Activated T-cell treated with anti-CD3 and anti-CD28 coated beads, Interleukin-2, amount 50 U/mL, for 4 hours (primary cell): ENCODE data around the gene AACS. TPM values are rescaled to one million over a fixed set of nuclear protein-coding genes. Genes with fewer than 3 reads are reported as not detected.
"Not testable (repeated sequence)": the region's sequence is repeated elsewhere in the genome, so short reads cannot be mapped to it uniquely, and the experiment has no call there.

Source experiments
- ATAC-seq, 2 donors: fragments of 200-7000 bp; cut with Tn5 transposase; one replicate each; pipeline ENCODE4 v1.10.0; 2021
- DNase-seq: peaks from one replicate; pipeline ENCODE4 v3.0.0-alpha.2; 2020
- H3K27me3 Mint-ChIP-seq: one replicate; pipeline ENCODE4 v1.8.0; 2021; ENCODE audit warnings: low read depth, mixed read lengths
- H3K36me3 Mint-ChIP-seq: one replicate; pipeline ENCODE4 v1.8.0; 2022; ENCODE audit warnings: mixed read lengths; ENCODE audit not compliant: insufficient read depth
- H3K4me1 Mint-ChIP-seq: one replicate; pipeline ENCODE4 v1.8.0; 2021; ENCODE audit warnings: low read depth, mixed read lengths
- H3K4me3 Mint-ChIP-seq: one replicate; pipeline ENCODE4 v1.8.0; 2021; ENCODE audit warnings: mild to moderate bottlenecking, moderate library complexity, mixed read lengths
- H3K9me3 Mint-ChIP-seq: one replicate; pipeline ENCODE4 v1.8.0; 2021; ENCODE audit warnings: mixed read lengths
- total RNA-seq, 3 donors: library from RNA; stranded (reverse); gene quantifications; one replicate each; pipeline ENCODE4 v1.2.1, GENCODE V29; 2021

AACS gene
- total RNA-seq, 3 donors from 2014 or later, result 5.4 to 6.0 (median 5.5) TPM

DNA sequence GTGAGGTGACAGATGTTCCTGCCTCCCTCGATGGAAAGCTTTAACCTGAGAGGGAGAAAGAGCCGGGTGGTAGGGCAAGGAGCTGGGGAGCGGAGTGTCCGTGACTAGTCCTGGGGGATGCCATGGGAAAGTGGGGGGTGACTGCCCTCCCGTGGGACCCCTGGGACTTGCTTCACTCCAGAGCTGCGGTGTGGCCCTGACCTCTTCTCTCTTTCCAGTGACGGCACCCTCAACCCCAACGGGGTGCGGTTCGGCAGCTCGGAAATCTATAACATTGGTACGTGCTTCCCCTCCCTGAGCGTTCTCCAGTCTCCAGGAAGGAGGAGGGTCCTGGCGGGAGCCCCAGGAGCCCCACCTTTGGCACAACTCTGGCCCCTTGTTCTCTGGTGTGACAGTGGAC lies 69.3 kb downstream of the AACS start:
- ATAC-seq, result no peak
- Mint-ChIP-seq H3K9me3 (no peaks in the 10 kb centered on the region), H3K4me3 (no peak overlapping the region), H3K27me3 (no peaks in the 10 kb centered on the region), H3K36me3 (peaks cover 11% of the 10 kb centered on the region), H3K4me1 (no peaks in the 10 kb centered on the region)
- DNase-seq, result no peak

DNA sequence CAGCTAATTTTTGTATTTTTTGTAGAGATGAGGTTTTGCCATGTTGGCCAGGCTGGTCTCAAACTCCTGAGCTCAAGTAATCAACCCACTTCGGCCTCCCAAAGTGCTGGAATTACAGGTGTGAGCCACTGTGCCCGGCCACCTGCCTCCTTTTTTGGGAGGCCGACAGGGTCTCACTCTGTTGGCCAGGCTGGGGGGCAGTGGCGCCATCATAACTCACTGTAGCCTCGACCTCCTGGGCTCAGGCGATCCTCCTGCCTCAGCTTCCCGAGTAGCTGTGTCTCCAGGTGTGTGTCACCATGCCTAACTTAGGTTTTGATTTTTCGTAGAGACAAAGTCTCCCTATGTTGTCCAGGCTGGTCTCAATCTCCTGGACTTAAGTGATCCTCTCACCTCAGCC lies 70.7 kb downstream of the AACS start:
- DNase-seq (no peak), ATAC-seq (no peak)
- no peaks in the 10 kb centered on the region for H3K27me3 Mint-ChIP-seq
- H3K9me3 Mint-ChIP-seq, result no peaks in the 10 kb centered on the region
- peaks cover 7% of the 10 kb centered on the region for H3K36me3 Mint-ChIP-seq
- H3K4me1 Mint-ChIP-seq, result no peaks in the 10 kb centered on the region
- no peak overlapping the region for H3K4me3 Mint-ChIP-seq

DNA sequence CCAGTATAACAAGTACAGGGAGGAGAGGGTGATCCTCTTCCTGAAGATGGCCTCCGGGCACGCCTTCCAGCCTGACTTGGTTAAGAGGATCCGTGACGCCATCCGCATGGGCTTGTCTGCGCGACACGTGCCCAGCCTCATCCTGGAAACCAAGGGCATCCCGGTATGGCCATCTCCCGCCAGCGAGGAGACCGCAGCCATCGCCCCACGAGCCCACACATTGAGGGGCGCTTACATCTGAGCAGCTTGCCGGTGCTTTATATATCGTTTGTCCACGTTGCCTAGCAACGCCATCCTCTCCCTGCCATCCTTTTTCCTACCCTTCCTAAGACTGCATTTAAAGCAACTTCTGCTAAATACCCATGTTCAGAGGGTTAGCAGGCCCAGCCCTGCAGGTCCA lies 71.5 kb downstream of the AACS start:
- Mint-ChIP-seq H3K4me3 (no peak overlapping the region), H3K27me3 (no peaks in the 10 kb centered on the region), H3K4me1 (no peaks in the 10 kb centered on the region), H3K9me3 (no peaks in the 10 kb centered on the region), H3K36me3 (peaks cover 7% of the 10 kb centered on the region)
- DNase-seq (no peak), ATAC-seq (no peak)

DNA sequence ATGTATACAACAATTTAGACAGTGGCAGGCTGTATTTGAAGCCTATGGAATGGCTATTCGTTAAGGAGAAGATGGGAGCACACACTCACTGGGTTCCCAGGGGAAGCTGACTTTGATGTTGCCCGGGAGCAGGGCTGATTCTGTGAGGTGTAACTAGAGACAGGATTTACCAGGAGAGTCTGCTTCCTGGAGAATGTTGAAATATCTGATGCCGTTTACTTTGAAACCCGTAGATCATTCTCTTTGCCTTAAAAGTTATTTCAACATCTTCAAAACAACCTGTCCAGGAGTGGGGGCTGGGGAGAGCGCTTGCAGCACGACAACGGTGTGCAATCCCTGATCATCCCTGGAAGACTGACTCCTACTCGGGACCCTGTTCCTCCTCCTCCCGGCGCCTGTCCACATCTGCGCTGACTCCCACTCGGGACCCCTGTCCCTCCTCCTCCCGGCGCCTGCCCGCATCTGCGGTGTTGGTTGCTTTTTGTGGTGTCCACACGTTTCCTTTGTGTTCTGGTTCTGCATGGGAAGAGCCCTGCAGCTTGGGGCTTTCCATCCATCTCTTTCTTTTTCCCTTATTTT lies 72.6 kb downstream of the AACS start:
- Mint-ChIP-seq H3K36me3 (peaks cover 7% of the 10 kb centered on the region), H3K4me3 (no peak overlapping the region), H3K4me1 (no peaks in the 10 kb centered on the region), H3K9me3 (no peaks in the 10 kb centered on the region), H3K27me3 (no peaks in the 10 kb centered on the region)
- no peak for DNase-seq
- ATAC-seq, result no peak

DNA sequence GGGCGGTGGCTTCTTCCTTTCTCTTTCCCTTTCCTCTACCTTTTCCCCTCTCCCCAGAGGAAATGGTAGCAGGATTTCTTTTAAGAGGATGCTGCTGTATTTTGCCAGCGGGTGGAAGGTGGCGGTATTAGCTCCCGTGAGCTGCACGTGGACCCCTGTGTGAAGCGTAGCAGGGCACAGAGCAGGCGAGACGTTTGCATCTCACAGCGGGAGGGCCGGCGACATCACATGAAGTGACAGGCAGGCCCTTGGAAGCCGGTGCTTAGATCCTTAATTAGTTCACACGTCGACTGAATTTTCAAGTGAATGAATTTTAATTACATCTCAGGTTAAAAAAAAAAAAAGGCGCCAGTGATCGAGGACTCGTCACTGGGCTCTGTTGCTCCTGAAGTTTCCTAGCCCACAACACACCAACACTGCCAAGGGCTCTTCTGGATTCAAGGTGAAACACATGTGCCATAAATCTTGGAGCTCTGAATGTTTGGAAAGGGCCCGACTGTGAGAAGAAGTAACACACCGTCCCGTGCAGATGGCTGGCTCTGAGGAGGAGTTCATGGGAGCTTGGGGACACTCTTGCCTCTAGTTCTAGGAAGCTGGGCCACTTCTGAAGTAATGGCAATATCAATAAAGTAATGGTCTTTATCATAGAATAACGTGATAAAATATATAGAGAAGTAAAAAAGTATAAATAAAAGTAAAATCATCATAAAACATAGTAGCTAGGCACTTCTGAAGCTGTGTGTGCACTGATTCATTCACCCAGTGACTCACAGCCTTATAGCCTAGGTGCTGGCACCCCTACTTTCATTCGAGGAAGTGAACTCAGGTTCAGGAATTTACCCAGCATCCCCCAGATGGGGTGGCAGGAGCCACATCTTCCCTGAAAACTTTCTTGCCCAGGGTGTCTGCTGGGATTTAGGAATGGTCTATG lies 75.3 kb downstream of the AACS start:
- Mint-ChIP-seq H3K4me3 (no peak overlapping the region), H3K27me3 (no peaks in the 10 kb centered on the region), H3K36me3 (peaks cover 7% of the 10 kb centered on the region), H3K4me1 (no peaks in the 10 kb centered on the region), H3K9me3 (no peaks in the 10 kb centered on the region)
- DNase-seq (no peak), ATAC-seq (no peak)

DNA sequence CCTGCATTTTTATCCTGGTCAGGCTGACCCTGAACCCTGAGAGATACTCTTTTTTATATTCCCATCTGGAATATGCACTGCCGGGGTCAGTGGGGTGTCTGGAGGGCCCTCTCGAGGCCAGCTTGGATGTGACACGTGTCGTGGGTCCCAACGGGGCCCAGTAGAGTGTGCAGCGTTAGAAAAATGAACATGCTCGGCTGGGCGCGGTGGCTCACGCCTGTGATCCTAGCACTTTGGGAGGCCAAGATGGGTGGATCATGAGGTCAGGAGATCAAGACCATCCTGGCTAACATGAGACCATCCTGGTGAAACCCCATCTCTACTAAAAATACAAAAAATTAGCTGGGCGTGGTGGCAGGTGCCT lies 76.0 kb downstream of the AACS start:
- not testable (repeated sequence) for H3K27me3 Mint-ChIP-seq, H3K4me1 Mint-ChIP-seq, H3K36me3 Mint-ChIP-seq, H3K4me3 Mint-ChIP-seq, ATAC-seq, DNase-seq, H3K9me3 Mint-ChIP-seq

DNA sequence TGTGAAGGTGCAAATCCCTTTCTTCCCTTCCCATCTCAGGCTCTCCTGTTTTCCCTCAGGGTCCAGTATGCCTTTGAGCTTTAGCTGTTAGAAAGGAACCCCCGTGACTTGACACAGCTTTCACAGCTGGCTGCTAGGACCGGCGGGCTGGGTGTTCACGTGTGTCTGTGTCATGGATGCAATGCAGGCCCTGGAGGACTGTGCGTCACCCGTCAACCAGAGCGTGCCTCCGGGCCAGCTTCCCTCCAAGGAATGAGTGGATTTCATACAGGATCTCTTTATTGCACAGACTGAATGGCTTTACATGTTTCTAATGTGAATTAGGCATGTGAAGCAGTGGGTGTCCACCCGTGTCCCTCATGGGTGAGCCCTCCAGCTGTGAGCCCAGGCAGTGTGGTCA lies 77.4 kb downstream of the AACS start:
- no peaks in the 10 kb centered on the region for H3K36me3 Mint-ChIP-seq
- no peak overlapping the region for H3K4me3 Mint-ChIP-seq
- H3K9me3 Mint-ChIP-seq, result no peaks in the 10 kb centered on the region
- ATAC-seq, result no peak
- no peaks in the 10 kb centered on the region for H3K27me3 Mint-ChIP-seq
- DNase-seq, result no peak
- no peaks in the 10 kb centered on the region for H3K4me1 Mint-ChIP-seq

DNA sequence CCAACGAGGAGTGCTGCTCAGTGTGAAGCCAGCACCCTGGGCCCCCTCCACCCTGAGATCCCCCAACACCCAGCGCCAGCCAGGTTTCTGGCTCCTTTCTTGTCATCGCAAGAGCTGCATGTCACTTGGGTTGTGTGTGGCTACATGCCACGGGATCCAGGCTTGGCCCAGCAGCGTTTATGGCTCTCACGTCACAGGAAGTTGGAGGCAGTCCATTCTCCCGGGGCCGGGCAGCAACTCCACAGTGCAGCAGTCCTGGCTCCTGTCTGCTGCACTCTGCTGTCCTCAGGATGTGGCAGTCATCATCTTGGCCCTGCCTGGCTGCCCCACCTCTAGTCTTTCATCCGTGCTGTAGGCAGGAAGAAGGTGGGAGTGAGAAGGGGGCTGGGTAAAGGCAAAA lies 78.3 kb downstream of the AACS start:
- no peak for DNase-seq
- Mint-ChIP-seq H3K27me3 (no peaks in the 10 kb centered on the region), H3K9me3 (no peaks in the 10 kb centered on the region), H3K4me3 (no peak overlapping the region), H3K36me3 (no peaks in the 10 kb centered on the region), H3K4me1 (no peaks in the 10 kb centered on the region)
- ATAC-seq, result no peak

DNA sequence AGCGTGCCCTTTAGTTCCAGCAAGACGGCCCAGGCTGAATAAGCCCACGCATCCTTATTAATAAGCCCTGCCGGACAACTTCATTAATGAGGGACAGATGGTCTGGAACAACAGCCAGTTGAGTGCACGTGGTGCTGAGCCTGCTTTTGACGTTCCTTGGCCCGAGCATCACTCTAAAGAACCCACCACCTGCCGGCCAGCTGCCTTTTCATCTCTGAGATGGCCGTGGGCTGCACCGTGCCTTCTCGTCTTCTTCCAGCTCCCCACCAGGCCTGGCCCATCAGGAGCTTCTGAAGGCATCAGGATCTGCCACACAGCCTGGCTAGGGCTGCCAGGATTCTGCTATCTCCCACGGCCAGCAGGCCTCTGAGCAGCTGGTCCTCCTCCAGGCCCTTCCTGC lies 80.0 kb downstream of the AACS start:
- Mint-ChIP-seq H3K4me3 (no peak overlapping the region), H3K4me1 (no peaks in the 10 kb centered on the region), H3K36me3 (no peaks in the 10 kb centered on the region), H3K27me3 (no peaks in the 10 kb centered on the region), H3K9me3 (no peaks in the 10 kb centered on the region)
- ATAC-seq (no peak), DNase-seq (no peak)

DNA sequence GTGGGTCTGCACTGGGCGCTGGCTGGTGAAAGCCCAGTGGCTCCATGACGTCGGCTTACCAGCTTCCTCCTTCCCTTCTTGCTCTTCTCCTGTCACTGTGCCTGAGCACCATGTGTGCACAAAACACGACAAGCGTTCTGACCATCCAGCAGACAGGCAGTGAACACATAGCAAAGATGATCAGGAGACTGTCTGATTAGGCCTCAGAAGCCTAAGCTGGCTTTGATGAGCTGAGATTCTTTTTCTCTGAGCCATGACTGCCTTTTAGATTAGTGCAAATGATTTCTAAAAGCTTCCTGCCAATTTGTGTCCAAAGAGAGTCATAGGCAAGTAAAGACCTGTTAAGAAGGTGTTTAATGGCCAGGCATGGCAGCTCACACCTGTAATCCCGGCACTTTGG lies 83.1 kb downstream of the AACS start:
- H3K4me3 Mint-ChIP-seq, result no peak overlapping the region
- H3K9me3 Mint-ChIP-seq, result no peaks in the 10 kb centered on the region
- H3K36me3 Mint-ChIP-seq, result no peaks in the 10 kb centered on the region
- no peaks in the 10 kb centered on the region for H3K27me3 Mint-ChIP-seq
- DNase-seq, result no peak
- no peak for ATAC-seq
- no peaks in the 10 kb centered on the region for H3K4me1 Mint-ChIP-seq

DNA sequence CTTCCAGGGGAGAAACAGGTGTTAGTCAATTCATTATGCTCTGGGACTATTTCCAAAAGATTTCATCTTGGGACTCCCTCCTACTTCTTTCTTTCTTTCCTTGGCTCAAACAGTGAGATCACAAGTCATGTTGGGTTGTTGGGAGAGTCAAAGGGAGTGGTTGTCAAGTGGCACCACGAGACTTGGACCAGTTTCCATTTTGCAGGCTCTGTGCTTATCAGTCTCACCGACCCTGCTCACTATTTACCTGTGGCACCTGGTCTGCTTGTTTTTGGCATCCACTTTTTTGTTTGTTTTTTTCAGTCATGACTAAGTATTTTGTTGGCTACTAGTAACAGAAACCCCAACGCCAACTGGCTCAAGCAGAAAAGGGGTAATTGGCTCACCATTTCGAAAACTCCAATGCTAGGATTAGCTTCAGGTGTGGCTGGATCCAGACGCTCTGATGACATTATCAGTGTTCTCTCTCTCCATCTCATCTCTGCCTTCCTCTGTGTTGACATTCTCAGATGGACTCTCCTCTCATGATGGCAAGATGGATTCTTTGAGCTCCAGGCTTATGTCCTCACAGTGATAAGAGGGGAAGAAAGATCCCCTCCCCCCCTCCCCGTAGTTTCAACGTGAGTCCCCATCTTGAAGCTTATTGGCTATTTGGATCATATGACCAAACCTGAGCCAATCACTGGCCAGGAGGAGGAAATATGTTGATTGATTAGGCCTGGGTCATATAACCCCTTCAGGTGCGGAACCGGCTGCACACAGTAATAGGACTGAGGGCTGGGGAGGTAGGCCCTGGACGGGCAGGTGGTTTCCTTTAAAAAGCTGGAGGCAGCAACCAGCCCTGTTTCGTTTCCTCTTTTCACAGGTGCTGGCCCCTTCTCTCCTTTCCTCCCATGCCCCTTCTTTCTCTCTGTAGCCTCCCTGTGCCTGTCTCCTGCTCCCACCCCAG lies 84.2 kb downstream of the AACS start:
- Mint-ChIP-seq H3K9me3 (no peaks in the 10 kb centered on the region), H3K27me3 (no peaks in the 10 kb centered on the region), H3K4me1 (no peaks in the 10 kb centered on the region), H3K36me3 (no peaks in the 10 kb centered on the region), H3K4me3 (no peak overlapping the region)
- ATAC-seq (no peak), DNase-seq (no peak)

DNA sequence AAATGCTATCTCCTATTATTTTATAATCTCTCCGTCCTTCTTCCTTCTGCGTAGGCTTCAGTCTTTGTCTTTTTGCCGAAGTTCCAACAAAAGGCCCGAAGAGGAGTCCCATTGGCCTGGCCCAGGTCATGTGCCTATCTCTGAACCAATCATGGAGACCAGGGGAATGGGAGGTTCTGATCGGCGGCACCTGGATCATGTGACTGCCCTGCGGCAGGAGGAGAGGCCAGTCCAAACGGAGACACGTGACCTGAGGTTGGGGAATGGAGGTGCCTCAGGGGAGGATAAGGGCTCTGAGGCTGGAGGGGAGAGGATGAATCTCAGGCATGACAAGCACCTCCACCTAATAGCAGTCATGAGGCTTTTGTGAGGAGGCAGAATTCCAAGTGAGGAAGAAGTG lies 86.0 kb downstream of the AACS start:
- ATAC-seq (no peak), DNase-seq (no peak)
- Mint-ChIP-seq H3K4me3 (no peak overlapping the region), H3K27me3 (no peaks in the 10 kb centered on the region), H3K36me3 (no peaks in the 10 kb centered on the region), H3K9me3 (no peaks in the 10 kb centered on the region), H3K4me1 (no peaks in the 10 kb centered on the region)

DNA sequence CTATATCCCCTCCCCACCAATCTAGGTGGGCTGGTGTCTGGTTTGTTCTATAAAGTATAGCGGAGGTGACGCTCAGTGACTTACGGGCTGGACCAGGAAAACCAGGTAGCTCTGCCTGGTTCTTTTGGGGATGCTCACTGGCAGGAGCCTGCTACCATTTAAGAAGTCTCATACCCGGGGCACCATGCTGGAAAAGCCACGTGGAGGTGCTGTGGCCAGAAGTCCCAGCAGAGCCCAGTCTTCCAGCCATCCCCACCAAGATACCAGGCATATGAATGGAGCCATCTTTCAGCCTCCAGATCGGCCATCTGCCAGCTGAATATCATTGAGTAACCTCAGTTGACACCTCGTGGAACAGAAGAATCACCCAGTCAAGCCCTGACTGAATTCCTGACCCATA lies 87.2 kb downstream of the AACS start:
- DNase-seq, result no peak
- Mint-ChIP-seq H3K4me3 (no peak overlapping the region), H3K9me3 (peaks cover under 1% of the 10 kb centered on the region), H3K4me1 (no peaks in the 10 kb centered on the region), H3K36me3 (no peaks in the 10 kb centered on the region), H3K27me3 (no peaks in the 10 kb centered on the region)
- no peak for ATAC-seq

DNA sequence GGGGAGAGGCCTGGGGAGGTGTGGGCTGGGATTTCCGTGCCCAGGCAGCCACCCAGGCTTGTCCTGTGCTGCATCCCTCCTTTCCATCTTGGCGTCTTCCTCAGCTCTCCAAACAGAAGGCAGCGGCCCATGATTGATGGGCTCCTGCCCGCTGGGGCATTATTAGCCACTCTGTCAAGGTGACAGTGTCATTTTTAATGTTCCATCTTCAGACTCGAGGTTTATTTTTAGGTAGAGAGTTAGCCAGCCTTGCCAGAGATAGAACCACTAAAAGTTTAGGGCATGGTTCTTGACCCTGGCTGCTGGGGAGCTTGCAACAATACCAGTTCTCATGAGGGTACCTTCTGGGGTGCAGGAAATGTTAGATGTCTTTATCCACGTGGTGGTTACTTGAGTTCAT lies 90.1 kb downstream of the AACS start:
- H3K4me3 Mint-ChIP-seq, result no peak overlapping the region
- H3K9me3 Mint-ChIP-seq, result peaks cover 3% of the 10 kb centered on the region
- H3K4me1 Mint-ChIP-seq, result no peaks in the 10 kb centered on the region
- H3K36me3 Mint-ChIP-seq, result peaks cover 1% of the 10 kb centered on the region
- ATAC-seq, result no peak
- H3K27me3 Mint-ChIP-seq, result no peaks in the 10 kb centered on the region
- DNase-seq, result no peak
